ENCODE measurements around the gene SYS1.

- TF ChIP-seq, protein P1, sequence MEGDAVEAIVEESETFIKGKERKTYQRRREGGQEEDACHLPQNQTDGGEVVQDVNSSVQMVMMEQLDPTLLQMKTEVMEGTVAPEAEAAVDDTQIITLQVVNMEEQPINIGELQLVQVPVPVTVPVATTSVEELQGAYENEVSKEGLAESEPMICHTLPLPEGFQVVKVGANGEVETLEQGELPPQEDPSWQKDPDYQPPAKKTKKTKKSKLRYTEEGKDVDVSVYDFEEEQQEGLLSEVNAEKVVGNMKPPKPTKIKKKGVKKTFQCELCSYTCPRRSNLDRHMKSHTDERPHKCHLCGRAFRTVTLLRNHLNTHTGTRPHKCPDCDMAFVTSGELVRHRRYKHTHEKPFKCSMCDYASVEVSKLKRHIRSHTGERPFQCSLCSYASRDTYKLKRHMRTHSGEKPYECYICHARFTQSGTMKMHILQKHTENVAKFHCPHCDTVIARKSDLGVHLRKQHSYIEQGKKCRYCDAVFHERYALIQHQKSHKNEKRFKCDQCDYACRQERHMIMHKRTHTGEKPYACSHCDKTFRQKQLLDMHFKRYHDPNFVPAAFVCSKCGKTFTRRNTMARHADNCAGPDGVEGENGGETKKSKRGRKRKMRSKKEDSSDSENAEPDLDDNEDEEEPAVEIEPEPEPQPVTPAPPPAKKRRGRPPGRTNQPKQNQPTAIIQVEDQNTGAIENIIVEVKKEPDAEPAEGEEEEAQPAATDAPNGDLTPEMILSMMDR (IDR thresholded peaks at IDR 0.05): no peak
- TF ChIP-seq POLR2AphosphoS5 (IDR thresholded peaks at IDR 0.05) (no peak), POLR2A (IDR thresholded peaks at IDR 0.05; ENCODE audit: low read depth) (no peak)
Measured at GRCh38 chr20:45329497-45330319, 33.2 kb upstream of the SYS1 start.

Data from esophagus muscularis mucosa (tissue), 3 donors.